Suppressor macrophage treated with lipopolysaccharide for 4 hours (primary cell): ENCODE measurements around the gene BMP6.

Experiments
- DNase-seq: peaks from one replicate; pipeline ENCODE4 v3.0.0-alpha.2; 2020

The BMP6 gene

DNA sequence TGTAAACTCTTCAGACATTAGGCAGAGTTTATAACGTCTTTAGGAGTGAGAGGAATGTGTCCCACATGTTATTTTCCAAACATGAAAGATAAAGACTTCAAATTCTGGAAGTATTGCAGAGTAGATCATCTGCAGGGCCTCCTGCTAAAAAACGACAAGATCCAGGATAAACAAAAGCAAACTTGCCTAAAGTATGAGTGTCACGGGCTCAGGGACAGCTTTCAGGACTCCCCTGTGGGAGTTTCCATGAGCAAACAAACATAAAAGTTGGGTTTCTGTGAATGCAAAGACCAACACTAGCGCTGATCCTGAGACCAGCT lies 107.8 kb downstream of the BMP6 start:
- no peak for DNase-seq

DNA sequence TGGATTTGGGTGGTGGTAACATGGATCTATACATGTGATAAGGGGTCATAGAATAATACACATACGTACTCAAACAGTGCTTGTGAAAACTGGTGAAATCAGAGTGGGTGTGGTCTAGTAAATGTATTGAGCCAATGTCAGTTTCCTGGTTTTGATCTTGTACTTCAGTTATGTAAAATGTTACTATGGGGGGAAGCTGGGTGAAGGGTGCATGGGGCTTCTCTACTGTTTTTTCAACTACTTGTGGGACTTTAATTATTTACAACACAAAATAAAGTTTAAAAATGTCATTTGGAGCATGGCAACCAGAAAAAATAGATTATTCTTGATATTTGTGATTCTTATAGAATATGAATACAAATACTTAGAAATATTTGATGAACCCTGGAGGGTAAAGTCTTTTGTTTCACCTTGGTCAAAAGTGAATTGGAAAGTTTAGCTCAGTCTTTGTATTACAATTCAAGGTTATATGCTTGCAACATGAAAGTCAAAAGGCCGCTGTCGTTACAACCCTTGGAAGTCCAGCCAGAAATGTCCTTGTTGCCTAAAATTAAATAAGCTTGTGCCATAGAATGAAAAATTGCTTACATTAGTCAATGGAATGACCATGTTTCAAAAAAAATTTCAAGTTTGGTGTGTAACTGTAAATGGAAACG lies 110.6 kb downstream of the BMP6 start:
- no peak for DNase-seq

DNA sequence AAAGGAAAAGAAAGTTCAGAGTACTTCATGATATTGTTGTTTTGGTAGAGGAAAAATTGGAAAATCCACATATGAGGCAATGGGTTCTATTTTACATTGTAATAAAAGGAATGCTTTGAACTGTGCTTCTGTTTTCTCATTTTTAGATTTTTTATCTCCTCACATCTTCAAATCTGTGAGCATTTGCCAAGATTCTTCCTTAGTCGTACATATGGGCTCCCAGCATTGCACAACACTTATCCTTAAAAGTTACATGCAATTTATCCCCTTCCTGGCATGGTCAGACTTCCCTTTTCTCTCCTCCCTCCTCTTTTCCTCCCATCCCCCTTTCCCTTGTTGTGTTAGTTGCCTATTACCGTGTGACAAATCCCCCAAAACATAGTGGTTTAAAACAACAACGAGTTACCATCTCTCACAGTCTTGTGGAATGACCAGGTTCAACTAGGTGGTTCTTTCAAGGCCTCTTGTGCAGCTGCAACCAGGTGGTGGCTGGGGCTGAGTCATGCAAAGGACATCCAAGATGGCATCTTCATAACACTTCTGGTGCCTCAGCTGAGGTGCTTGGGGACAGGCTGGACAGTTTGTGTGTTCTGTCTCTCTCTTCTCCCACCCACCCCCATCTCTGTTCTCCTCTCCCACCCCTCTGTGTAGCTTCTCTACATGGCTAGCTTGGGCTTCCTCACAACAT lies 116.0 kb downstream of the BMP6 start:
- DNase-seq = no peak

DNA sequence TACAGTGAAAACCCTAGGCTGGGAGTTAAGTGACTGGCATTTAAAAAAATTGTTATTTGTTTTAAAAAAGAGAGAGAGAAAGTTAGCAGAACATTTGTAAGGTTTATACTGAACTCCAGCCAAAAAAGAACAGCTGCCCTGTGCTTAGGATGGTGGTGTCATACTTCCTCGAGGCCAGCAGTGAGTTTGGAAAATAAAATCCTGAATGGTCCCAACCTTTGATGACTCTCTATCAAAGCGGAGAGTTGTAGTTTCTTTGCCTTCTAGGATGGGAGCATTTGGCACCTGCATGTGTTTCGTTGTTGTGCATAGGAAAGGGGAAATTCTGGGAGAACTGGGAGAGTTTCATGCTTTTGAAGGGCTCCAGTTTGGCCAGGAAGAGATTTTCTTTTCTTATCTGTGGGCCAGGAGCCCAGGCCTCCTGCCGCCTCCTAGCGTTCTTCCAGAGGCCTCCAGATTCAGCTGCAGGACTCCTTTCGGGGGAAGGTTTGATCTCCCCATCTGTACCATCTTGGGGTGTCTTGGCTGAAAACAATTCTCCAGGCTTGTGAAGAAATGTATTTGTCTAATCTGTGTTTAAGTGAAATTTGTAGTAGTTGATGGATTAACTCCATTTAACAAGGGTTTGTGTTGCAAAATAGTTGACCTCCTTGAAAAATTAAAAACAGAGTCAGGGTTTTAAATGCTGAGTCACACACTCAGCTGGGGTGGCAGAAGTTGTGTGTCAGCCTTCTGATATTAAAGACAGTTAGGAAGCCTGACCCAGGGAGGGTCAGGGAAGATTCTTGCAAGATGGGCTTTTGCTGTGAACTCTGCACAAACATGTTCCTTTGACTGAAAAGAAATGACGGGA lies 121.3 kb downstream of the BMP6 start:
- DNase-seq = no peak

DNA sequence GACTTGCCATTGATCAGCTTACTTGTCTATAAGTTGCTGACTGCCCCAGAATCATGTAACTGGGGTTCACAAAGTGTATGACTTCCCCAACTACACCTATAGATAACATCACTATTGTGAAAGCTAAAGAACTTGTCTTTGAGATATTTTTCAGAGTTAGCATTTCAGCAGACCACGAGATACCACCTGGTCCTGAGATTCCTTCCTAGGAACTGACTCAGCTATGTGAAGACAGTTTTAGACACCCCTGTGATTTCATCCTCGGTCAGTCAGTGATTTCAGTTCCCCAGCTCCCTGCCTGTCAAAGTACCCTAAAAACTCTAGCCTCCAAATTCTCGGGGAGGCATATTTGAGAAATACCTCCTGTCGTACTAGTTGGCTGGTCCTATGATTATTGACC lies 122.3 kb downstream of the BMP6 start:
- no peak for DNase-seq

DNA sequence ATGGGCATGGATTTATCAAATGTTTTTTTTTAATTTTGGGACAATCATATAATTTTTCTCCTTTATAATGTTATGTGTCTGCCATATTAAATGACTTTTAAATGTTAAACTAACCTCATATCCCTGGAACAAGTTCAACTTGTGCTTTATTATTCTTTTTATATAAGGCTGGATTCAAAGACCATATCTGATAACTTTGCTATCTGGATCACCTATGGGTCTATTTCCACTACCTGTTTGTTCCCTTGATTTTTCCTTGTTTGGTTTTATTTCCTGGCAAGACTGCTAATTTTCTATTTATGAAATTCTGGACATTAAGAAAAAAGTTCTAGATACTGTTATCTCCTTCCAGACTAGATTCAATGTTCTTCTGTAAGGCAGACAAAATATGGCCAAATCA lies 125.9 kb downstream of the BMP6 start:
- no peak for DNase-seq

DNA sequence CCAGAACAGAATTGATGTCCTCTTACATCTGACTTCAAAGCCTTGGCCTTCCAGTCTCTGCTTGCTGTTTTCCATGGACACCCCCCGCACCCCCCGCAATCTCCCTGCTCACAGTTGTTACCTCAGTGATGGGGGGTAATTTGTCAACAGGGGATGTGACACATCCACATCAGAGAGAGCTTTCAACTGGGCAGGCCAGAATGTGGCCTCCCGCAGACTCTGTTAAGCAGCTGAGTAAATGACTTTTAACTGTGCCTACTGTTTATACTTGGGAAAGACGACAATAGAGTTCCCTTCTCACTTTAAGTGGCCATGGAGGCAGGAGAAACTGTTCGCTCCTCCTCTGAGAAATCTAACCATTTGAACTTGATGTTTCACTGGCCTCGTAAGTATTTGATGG lies 133.7 kb downstream of the BMP6 start:
- DNase-seq = no peak

DNA sequence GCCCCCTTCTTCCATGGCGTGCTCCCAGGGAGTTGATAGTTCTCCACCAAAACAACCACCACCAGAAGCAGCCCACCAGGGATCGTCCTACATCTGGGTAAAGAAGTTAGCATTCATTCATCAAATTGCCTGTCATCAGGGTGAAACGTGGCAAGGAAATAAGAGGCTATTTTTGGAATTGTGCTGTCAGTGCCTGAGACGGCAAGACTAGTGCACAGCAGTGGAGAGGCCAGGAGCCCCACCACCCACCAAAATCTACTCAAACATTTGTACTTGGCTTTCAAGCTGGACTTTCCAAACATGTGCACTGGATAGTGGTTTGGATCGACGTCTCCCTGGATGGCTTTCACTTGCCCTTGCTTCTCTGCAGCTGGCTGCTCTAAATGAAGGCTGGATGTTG lies 139.9 kb downstream of the BMP6 start:
- no peak for DNase-seq

DNA sequence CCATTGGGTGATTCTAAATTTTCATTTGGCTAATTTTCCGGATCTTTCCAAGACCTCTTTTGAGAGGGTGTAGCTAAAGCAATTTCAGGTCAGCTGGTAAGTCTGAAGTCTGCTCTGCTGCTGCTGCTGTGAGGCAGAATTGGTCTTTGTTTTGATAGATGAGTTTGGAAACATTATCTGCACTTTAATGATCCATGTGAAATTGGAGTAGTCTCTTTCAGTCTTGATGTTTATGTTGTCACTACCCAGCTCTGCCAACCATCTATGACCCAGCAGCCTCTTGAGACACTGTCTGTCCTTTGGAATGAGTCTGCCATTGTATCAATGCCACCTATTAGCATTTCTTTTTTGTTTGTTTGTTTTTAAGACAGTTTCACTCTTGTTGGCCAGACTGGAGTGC lies 140.6 kb downstream of the BMP6 start:
- DNase-seq = no peak

DNA sequence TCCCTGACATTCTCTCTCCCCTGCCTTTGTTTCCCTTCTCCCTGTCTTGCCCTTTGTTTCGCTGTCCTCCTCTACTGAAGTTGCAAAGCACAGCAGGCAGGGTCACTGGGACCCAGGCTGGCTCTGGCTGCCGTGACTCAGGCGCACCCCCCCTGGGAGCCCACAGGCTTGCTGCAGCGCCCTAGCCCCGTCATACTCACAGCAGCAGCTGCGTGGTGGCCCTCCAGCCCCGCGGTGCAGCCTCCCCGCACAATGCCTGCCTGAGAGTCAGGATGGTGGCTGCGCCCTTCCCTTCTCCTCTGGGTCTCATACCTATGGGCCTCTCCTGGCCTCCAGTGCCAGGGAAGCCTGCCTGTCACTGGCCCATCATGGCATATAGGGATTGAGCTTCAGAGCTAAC lies 143.0 kb downstream of the BMP6 start:
- no peak for DNase-seq

DNA sequence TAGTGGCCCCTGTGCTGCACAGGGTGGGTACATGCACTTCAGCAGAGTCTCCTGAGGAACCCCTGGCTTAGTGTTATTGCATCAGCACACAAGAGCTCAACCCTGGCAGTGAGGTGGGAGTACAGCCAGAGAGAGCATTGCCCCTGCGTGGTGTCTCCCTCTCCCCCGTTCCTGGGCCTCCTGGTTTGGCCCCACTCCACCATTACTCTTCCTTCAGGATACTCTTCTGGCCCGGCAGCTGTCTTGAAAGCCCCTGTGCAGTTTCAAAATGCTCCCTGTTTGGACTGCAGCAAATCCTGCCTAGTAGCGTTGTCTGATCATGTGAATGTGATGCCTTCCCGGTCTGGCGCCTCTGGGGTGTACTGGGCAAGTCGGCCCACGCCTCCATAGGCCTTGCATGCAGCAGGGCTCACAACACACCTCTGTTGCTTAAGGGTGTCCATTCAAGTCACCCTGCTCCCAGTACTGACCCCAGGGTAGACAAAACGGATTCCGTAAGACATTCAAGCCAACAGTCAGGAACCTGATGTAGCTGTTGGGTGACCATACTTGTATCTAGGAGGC lies 152.6 kb downstream of the BMP6 start:
- DNase-seq = no peak

DNA sequence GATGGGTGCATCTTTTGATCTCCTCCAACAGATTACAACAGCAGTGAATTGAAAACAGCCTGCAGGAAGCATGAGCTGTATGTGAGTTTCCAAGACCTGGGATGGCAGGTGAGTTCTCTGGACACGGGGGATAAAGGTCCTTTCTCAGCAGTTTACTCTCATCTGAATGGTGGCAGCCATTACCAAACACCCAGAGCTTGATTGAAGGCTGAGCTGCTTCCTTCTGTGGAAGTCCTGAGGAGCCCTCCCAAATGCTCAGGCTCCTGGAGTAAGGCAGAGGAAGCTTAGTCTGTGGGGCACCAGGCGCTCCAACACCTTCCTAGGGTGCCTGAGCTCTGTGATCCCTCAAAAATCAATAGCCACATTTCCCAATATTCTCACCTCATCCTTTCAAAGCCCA lies 153.1 kb downstream of the BMP6 start:
- no peak for DNase-seq

DNA sequence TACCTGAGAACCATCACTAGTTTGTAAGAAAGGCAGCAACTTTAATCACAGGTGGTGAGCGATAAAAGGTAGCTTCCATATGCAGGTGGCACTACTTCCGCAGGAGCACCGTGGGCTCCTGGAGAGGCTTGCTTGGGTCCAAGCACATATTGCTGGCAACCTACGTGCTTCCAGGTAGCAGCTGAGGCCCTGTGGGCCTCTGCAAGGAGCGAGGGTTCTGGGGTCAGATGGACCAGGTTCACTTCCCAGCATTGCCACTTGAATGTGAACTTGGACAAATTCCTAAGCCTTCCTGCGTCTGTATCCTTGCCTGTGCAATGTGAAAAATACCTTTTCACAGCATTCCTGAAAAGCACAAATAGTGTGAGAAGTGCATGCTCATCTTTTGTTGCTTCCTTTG lies 153.7 kb downstream of the BMP6 start:
- DNase-seq = no peak

DNA sequence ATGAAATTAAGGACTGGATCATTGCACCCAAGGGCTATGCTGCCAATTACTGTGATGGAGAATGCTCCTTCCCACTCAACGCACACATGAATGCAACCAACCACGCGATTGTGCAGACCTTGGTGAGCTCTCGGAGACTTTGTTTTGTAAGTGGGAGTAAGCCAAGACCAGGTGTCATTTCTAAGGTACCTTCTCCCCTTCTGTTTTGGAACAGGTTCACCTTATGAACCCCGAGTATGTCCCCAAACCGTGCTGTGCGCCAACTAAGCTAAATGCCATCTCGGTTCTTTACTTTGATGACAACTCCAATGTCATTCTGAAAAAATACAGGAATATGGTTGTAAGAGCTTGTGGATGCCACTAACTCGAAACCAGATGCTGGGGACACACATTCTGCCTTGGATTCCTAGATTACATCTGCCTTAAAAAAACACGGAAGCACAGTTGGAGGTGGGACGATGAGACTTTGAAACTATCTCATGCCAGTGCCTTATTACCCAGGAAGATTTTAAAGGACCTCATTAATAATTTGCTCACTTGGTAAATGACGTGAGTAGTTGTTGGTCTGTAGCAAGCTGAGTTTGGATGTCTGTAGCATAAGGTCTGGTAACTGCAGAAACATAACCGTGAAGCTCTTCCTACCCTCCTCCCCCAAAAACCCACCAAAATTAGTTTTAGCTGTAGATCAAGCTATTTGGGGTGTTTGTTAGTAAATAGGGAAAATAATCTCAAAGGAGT lies 154.2 kb downstream of the BMP6 start:
- DNase-seq = no peak

DNA sequence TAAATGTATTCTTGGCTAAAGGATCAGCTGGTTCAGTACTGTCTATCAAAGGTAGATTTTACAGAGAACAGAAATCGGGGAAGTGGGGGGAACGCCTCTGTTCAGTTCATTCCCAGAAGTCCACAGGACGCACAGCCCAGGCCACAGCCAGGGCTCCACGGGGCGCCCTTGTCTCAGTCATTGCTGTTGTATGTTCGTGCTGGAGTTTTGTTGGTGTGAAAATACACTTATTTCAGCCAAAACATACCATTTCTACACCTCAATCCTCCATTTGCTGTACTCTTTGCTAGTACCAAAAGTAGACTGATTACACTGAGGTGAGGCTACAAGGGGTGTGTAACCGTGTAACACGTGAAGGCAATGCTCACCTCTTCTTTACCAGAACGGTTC lies 154.8 kb downstream of the BMP6 start:
- DNase-seq = no peak

DNA sequence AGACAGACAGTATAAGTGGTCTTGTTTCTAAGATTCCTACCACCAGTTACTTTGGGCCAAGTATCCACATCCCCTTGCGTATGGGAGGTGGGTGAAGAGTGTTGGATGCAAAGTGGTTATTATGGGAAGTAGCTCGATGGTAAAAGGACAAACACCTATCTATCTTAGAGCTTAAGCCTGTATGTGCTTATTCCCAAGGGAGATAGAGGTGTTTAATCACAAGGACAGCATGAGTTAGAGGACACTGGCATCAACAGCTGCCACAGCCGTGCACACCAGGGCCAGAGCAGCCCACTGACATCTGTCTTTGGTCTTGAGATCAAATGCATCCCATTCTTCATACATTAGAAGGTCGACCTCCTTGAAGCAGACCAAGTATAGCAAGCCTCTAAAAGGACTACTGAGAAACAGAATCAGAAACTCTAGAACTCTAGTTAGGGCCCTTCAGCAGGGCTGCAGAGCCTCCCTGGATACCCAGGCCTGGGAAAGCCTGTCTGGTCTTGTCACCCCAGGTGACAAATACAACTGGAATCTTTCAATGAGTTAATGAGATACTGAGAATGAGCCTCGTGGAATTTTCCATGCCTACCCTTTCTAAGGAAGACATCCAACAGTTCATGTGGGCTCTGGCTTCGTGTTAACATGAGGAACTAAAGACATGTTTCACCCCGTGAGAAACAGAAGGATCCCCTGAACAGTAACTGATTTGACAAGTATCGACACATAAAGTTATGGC lies 156.0 kb downstream of the BMP6 start:
- DNase-seq = no peak

DNA sequence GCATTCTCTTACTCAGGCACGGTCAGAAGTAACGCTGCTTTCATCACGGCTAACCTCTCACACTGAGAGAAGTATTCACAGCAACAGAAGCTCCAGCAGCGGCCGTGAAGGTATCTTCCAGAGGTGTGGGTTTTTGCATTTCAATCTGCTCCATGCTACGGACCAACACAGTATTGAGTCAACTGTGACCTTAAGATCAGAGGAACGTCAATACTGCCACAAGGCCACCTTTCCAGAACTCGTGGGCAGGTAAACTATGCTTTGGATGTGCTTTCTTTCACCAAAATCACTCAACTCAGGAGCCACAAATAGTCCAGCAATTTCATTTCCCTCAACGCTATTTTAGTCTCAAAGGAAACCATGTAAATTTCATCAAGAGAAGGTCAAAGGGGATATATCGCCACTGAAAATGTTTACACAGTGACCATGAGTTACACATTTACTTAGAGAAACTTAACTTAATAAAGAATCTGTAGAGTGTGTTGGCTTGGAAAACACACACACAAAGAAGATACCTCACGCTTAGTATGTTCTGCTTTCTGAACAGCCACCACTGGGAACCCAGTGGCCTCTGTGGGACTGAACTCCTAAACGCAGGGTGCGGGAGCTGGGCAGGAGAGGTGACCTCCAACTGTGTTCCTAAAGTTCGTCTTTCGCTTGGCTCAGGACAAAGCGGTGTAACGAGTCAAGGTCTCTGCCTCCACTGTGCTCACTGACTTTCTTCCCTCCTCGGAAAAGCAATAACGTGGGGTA lies 156.8 kb downstream of the BMP6 start:
- no peak for DNase-seq

DNA sequence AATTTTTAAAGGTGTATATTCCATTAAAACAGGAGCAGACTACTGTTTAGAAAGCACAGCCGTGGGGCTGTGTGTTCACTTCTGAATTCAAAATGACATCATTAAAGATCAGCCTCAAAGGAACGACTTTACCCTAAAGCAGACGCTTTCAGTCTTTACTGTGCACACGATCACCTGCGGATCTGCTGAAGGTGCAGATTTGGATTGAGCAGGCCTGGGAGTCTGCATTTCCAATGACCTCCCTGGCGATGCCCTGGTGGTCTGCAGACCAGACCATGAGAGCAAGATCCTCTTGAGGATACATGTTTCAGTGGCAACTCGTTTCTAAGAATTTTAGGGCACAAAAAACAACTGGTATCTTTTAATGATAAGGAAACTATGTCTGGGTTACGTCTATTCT lies 157.5 kb downstream of the BMP6 start:
- no peak for DNase-seq

DNA sequence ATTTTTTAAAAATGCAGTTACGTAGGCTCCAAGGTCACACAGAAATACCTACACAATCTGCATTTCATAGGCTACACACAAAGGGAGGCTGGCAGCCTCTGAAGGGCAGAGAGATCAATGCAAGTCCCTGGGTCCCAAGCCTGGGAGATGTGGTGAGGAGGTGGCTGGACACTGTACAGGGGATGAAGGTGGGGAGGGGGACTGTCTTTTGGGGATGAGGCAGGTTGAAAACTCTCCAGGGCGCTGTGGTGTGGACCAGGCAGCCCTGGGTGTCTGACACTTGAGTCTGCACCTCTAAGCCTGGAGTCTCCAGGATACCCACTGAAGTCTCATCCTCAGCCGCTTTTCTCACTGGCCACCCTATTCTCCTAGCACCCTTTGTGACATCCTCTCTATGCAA lies 160.2 kb downstream of the BMP6 start:
- DNase-seq = no peak

DNA sequence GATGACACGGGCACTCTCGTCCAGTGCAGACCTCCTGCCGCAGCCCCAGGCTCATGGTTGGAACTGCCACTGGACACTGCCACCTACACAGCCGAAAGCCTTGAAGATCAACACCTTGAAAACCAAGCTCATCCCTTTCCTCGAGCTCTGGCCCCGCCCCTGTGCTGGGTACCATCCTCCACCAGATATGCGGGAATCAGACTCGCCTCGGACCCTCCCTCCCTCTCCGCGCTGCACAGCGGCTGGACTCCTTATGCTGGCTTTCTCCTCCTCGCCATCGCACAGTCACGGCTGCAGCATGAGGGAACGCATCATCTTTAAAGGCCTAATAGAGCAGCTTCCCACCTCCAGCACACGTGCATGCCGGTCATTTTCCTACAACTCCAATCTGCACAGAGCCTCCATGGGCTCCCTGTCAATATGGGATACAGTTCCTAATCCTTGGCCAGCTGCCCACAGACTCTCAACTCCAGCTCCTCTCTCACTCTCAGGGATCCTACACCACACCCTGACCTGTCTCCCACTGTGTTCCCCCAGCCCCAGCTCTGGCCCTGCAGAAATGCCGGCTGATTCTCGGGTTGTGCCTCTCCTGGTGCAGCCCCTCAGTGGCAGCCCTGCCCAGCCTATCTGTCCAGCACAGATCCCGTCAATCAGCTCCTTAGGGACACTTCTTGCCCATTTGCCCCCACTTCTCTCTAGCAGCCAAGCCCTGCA lies 161.5 kb downstream of the BMP6 start:
- DNase-seq = no peak
